Lower leg skin (tissue), 3 donors: ENCODE measurements around the gene KCNK4.

Experiments
- CTCF ChIP-seq, 3 donors: fragments of 450-650 bp; IDR thresholded peaks; one replicate each; pipeline ENCODE4 v1.5.1; 2016; ENCODE audit warnings: antibody characterized with exemption in 3 of 3, mild to moderate bottlenecking in 3 of 3, moderate library complexity in 2 of 3
- POLR2A ChIP-seq, 2 donors: fragments of 450-650 bp; IDR thresholded peaks; one replicate each; pipeline ENCODE4 v1.6.1; 2016 to 2017; ENCODE audit warnings: antibody characterized with exemption in 2 of 2, mild to moderate bottlenecking in 1 of 2, moderate library complexity in 1 of 2

GRCh38 chr11:64318766-64319761 is 28.0 kb downstream of the KCNK4 start:
- no peak for TF ChIP-seq CTCF (IDR thresholded peaks at IDR 0.05)
- no peak for TF ChIP-seq POLR2A (IDR thresholded peaks at IDR 0.05)
